H1 (cell line): Measurements from ENCODE around the gene GTF2F1. TPM values are rescaled to one million over a fixed set of nuclear protein-coding genes. Genes with fewer than 3 reads are reported as not detected.

Experiments used
- CHD2 ChIP-seq: IDR thresholded peaks from 2 replicates; pipeline ENCODE4 v1.6.1; 2012; ENCODE audit warnings: low read length, improper control_type of control experiment
- PHF8 ChIP-seq: fragments of 200-600 bp; sonication (generic); conservative IDR thresholded peaks from 2 replicates; pipeline ENCODE4 v1.7.1; 2012; ENCODE audit warnings: low read depth, mild to moderate bottlenecking, inconsistent platforms, low read length, moderate library complexity
- microRNA-seq, 2 experiments: library from miRNA; unstranded; fragments of <30 nt; microRNA quantifications; one replicate each; pipeline versions ENCODE4 to v1.2.0, GENCODE V29; 2016 to 2020; ENCODE audit warnings: borderline microRNAs expressed in 2 of 2, borderline number of aligned reads in 2 of 2, borderline replicate concordance in 1 of 2
- polyA plus RNA-seq, 7 experiments: library from polyadenylated mRNA; depleted of rRNA in 3 of 7; stranded (reverse) in 5 of 7; unstranded in 2 of 7; fragments of >200 nt in 5 of 7; fragments of 200-250 nt in 2 of 7; gene quantifications; 1 replicate in 5 of 7; 2 replicates in 1 of 7; 4 replicates in 1 of 7; pipeline versions ENCODE4 v1.2.1 to v1.2.3, GENCODE V29; 2011 to 2013; ENCODE audit warnings: missing spikeins in 2 of 7, mixed read lengths in 2 of 7
- small RNA-seq: library from polyadenylated mRNA; stranded (forward); fragments of <200 nt; extraction: miRNeasy Mini kit (QIAGEN cat#:217004); gene quantifications from one replicate; pipeline ENCODE3, GENCODE V24; 2013; ENCODE audit not compliant: insufficient read depth
- total RNA-seq: library from RNA; stranded (reverse); fragmentation: NEBNext Ultra II Directional; extraction: Animal tissue kit (Norgen Biotek cat#: 25700); gene quantifications from 2 replicates; pipeline ENCODE4 v1.2.1, GENCODE V29; 2021

The GTF2F1 gene
- total and polyA plus RNA-seq, 2 of the 8 experiments (the other 6 are each of a cell fraction or from before 2014, with no cell fraction given) = 29.3 to 56.3 TPM

DNA sequence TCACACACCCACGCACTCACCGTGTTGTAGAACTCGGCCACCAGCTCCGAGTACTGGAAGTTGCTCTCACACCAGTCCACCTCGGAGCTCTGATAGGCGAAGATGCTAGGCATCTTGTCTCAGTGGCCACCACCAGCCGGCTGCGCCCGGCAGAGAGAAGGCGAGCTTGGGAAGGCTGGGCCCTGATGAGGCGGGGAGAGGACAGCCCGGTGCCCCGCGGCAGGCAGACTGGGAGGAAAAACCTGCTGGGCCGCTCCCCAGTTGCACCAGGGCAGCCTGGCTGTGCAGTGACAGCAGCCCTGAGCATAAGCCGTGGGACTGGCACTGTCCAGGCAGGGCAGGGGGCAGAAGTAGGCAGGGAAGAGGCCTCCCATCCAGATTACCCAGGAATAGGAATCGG lies 59.5 kb downstream of the GTF2F1 start, which contains the start of gene ACER1 (continued):
- TF ChIP-seq PHF8 (no peak), CHD2 (no peak)

Small RNAs within 50 kb of the gene (microRNA-seq; reads per million reads assigned to microRNA genes)
- 3.7 to 15.8 reads per million in 2 experiments for gene MIR3940
- 0 reads per million in 2 experiments for gene MIR6790
- gene MIR6885 = 0.41 to 0.69 reads per million in 2 experiments

Small RNAs within 50 kb of the gene (small RNA-seq; reads per million reads assigned to genes)
- gene MIR6790 (not detected), gene MIR6885 (not detected)

Other genes starting within 250 kb of the GTF2F1 start
- gene MLLT1, start 113.2 kb downstream of the GTF2F1 start, total RNA-seq = 42.4 and 45.1 TPM in 2 replicates
- 18.8 and 27.7 TPM in 2 replicates for gene MLLT1, start 113.2 kb downstream of the GTF2F1 start, polyA plus RNA-seq (2011; rRNA removed)
- not detected in 2 replicates for gene ACER1, start 59.6 kb downstream of the GTF2F1 start, total RNA-seq
- gene ACER1, start 59.6 kb downstream of the GTF2F1 start, polyA plus RNA-seq (2011; rRNA removed) = 0.05 TPM in 1 of 2 replicates, not detected in the other
- gene CLPP, start 31.6 kb downstream of the GTF2F1 start, total RNA-seq = 86.3 and 88.7 TPM in 2 replicates
- 280 and 387 TPM in 2 replicates for gene CLPP, start 31.6 kb downstream of the GTF2F1 start, polyA plus RNA-seq (2011; rRNA removed)
- gene ALKBH7, start 20.4 kb downstream of the GTF2F1 start, total RNA-seq = 66.3 and 75.6 TPM in 2 replicates
- gene ALKBH7, start 20.4 kb downstream of the GTF2F1 start, polyA plus RNA-seq (2011; rRNA removed) = 100 and 145 TPM in 2 replicates
- gene PSPN, start 17.2 kb downstream of the GTF2F1 start, total RNA-seq = 1.9 and 2.1 TPM in 2 replicates
- gene PSPN, start 17.2 kb downstream of the GTF2F1 start, polyA plus RNA-seq (2011; rRNA removed) = 1.0 and 1.4 TPM in 2 replicates
- 573 and 582 TPM in 2 replicates for gene KHSRP, start 31.6 kb upstream of the GTF2F1 start, total RNA-seq
- gene KHSRP, start 31.6 kb upstream of the GTF2F1 start, polyA plus RNA-seq (2011; rRNA removed) = 143 and 235 TPM in 2 replicates
- gene SLC25A41, start 40.6 kb upstream of the GTF2F1 start, total RNA-seq = 0.77 TPM in 1 of 2 replicates, not detected in the other
- gene SLC25A41, start 40.6 kb upstream of the GTF2F1 start, polyA plus RNA-seq (2011; rRNA removed) = 0.50 and 0.72 TPM in 2 replicates
- gene SLC25A23, start 66.6 kb upstream of the GTF2F1 start, total RNA-seq = 48.1 and 54.0 TPM in 2 replicates
- 18.0 and 31.5 TPM in 2 replicates for gene SLC25A23, start 66.6 kb upstream of the GTF2F1 start, polyA plus RNA-seq (2011; rRNA removed)
- 21.1 and 24.6 TPM in 2 replicates for gene CRB3, start 71.1 kb upstream of the GTF2F1 start, total RNA-seq
- 24.6 and 33.7 TPM in 2 replicates for gene CRB3, start 71.1 kb upstream of the GTF2F1 start, polyA plus RNA-seq (2011; rRNA removed)
- 3.7 and 4.0 TPM in 2 replicates for gene DENND1C, start 88.6 kb upstream of the GTF2F1 start, total RNA-seq
- gene DENND1C, start 88.6 kb upstream of the GTF2F1 start, polyA plus RNA-seq (2011; rRNA removed) = 3.6 and 3.9 TPM in 2 replicates
- gene TUBB4A, start 109.1 kb upstream of the GTF2F1 start, total RNA-seq = 21.2 and 30.4 TPM in 2 replicates
- 16.8 and 29.9 TPM in 2 replicates for gene TUBB4A, start 109.1 kb upstream of the GTF2F1 start, polyA plus RNA-seq (2011; rRNA removed)
- 1.7 and 1.8 TPM in 2 replicates for gene TNFSF9, start 137.9 kb upstream of the GTF2F1 start, total RNA-seq
- gene TNFSF9, start 137.9 kb upstream of the GTF2F1 start, polyA plus RNA-seq (2011; rRNA removed) = 4.4 TPM in 2 replicates
- 0.84 and 1.3 TPM in 2 replicates for gene CD70, start 198.0 kb upstream of the GTF2F1 start, total RNA-seq
- 12.0 and 13.0 TPM in 2 replicates for gene CD70, start 198.0 kb upstream of the GTF2F1 start, polyA plus RNA-seq (2011; rRNA removed)